ENCODE data around the gene STK36.

STK36 gene

DNA sequence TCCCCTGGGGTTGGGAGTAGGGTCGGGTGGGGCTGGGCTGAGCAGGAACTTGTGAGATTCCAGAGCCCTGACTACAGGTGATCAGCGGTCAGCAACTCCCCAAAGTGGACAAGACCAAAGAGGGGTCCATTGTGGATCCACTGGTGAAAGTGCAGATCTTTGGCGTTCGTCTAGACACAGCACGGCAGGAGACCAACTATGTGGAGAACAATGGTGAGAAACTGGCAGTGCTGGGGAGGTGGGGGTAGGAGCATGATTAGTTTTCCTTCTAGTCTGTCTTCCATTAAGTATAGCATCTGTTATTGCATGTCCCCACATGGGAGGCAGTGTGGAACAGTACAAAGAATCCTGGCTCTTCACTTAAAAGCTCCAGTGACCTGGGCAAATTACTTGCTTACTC lies 36.2 kb upstream of the STK36 start:
- ChIA-PET POLR2A (ENCODE audit: low non-redundant PET) (interaction anchor here (0.8 kb wide), 1 partner anchor 8 kb away, joined by 10 read pairs; no protein-coding TSS in a partner anchor), CTCF (interaction anchor here (0.6 kb wide), 1 partner anchor 18 kb away, joined by 4 read pairs; no protein-coding TSS in a partner anchor)
- TF ChIP-seq, protein P1, sequence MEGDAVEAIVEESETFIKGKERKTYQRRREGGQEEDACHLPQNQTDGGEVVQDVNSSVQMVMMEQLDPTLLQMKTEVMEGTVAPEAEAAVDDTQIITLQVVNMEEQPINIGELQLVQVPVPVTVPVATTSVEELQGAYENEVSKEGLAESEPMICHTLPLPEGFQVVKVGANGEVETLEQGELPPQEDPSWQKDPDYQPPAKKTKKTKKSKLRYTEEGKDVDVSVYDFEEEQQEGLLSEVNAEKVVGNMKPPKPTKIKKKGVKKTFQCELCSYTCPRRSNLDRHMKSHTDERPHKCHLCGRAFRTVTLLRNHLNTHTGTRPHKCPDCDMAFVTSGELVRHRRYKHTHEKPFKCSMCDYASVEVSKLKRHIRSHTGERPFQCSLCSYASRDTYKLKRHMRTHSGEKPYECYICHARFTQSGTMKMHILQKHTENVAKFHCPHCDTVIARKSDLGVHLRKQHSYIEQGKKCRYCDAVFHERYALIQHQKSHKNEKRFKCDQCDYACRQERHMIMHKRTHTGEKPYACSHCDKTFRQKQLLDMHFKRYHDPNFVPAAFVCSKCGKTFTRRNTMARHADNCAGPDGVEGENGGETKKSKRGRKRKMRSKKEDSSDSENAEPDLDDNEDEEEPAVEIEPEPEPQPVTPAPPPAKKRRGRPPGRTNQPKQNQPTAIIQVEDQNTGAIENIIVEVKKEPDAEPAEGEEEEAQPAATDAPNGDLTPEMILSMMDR (conservative IDR thresholded peaks at IDR 0.05; ENCODE audit: low read depth) = no peak
- no peak overlapping the region for H3K27ac ChIP-seq
- no peak for DNase-seq (ENCODE audit: low spot score)

DNA sequence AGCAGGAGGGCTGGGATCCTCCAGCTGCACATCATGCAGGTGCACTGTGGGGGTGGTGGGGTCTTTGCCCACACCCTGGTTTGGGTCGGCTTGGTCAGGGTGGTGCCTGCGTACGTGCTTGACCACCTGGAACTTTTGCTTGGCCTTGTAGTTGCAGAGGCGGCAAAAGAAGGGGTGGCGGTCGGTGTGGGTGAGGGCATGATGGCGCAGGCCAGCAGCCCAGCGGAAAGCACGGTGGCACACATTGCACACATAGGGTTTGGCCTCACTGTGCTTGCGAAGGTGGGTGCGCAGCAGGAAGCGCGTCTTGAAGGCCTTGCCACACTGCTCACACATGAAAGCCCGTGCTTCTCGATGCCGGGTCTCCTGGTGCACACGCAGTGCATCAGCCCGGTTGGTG lies 33.5 kb upstream of the STK36 start:
- TF ChIP-seq, protein P1 (conservative IDR thresholded peaks at IDR 0.05; ENCODE audit: low read depth) = no peak
- no peak for DNase-seq (ENCODE audit: low spot score)
- no peak overlapping the region for H3K27ac ChIP-seq
- ChIA-PET POLR2A (ENCODE audit: low non-redundant PET) (no interaction called here), CTCF (no interaction called here)

DNA sequence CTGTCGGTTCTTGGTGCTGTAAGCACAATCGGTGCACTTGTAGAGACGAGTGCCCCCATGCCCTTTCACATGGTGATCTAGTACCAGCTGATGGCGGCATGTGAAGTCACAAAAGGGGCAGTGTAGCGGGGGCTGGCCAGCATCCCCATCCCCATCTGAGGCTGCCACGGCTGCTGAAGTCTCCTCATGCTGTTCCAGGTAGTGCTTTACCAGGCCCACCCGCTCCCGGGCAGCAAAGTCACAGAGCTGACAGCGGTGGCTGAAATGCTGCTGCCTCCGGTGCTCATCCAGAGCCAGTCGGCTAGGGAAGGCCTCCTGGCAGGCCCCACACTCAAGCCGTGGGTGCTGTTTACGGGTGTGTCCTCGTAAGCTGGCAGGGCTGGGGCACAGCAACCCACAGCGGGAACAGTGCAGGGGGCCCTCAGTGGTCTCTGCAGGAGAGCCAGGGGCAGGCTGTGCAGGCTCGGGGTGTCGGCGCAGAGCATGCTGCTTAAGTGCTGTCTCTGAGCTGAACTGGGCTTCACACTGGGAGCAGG lies 29.7 kb upstream of the STK36 start:
- TF ChIP-seq, protein P1 (conservative IDR thresholded peaks at IDR 0.05; ENCODE audit: low read depth) = no peak
- ChIA-PET POLR2A (ENCODE audit: low non-redundant PET) (no interaction called here), CTCF (no interaction called here)
- DNase-seq (ENCODE audit: low spot score) = no peak
- H3K27ac ChIP-seq = no peak overlapping the region

DNA sequence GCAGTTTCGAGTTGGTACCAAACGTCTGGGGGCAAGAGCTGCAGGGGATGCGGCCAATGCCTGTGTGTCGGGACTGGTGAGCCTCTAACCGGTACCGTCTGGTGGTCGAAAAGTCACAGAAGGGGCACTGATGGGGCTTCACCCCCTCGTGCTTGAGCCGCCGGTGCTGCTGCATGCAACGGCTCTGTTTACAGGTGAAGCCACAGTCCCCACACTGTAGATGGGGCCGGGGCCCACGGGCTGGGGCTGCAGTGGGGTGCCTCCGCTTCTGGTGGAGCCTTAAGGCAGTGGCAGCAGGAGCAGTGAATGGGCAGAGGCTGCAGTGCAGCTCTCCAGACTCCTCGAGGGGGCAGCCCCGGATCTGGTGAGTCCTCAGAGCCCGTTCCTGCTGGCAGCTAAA lies 29.1 kb upstream of the STK36 start:
- peak overlapping the region; percentile 18; the same call in 1 of the 2 replicates for H3K27ac ChIP-seq
- CTCF ChIA-PET = interaction anchor here (0.6 kb wide), 2 partner anchors 79 to 341 kb away, joined by 3 read pairs; no protein-coding TSS in a partner anchor
- TF ChIP-seq, protein P1 (conservative IDR thresholded peaks at IDR 0.05; ENCODE audit: low read depth) = no peak
- POLR2A ChIA-PET (ENCODE audit: low non-redundant PET) = no interaction called here
- DNase-seq (ENCODE audit: low spot score) = no peak

DNA sequence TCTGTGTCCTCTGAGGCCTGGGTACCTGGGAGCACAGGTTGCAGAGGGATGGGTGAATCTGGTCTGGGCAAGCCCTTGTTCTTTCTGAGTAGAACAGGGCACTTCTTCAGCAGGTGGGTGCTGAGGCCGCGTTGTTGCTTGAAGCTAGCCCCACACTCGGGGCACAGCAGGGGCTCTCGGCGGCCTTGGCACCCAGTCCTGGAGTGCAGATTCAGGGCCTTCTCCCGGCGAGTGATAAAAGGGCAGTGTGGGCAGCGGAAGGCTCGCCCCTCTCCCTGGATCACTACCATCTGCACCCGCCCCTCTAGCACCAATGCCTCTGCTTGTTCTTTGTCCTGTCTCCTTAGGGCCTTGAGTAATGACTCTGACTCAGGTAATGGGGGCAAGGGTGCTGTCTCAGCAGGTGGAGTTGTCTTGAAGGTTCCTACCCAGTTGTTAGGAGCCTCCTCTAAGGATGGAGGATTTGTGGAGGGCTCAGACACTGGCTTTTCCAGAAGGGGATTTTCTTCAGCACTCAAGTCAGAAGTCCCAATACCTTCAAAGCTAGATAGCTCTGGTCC lies 28.1 kb upstream of the STK36 start:
- DNase-seq (ENCODE audit: low spot score) = no peak
- CTCF ChIA-PET = interaction anchor here (0.6 kb wide), 1 partner anchor 463 kb away, joined by 3 read pairs; no protein-coding TSS in a partner anchor
- H3K27ac ChIP-seq = peak overlapping the region; percentile 21; the same call in 1 of the 2 replicates
- POLR2A ChIA-PET (ENCODE audit: low non-redundant PET) = interaction anchor here (0.5 kb wide), 1 partner anchor 8 kb away, joined by 10 read pairs; no protein-coding TSS in a partner anchor
- TF ChIP-seq, protein P1 (conservative IDR thresholded peaks at IDR 0.05; ENCODE audit: low read depth) = no peak

DNA sequence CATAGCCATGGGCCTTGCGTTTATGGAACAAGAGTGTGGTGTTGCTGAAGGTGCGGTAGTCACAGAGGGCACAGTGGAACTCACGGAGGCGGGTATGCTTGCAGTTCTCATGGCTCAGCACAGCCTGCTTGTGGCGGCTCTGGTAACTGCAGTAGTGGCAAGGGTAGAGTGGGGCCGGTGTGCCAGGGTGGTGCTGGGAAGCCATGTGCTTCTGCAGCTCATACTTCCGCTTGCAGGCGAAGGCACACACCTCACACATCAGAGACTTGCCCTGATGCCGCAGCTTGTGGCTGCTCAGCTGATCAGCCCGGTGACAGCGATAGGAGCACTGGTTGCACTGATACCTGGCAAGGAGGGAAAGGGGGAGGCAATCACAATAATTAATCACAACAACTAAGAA lies 27.2 kb upstream of the STK36 start:
- peak overlapping the region; percentile 21 for H3K27ac ChIP-seq
- ChIA-PET POLR2A (ENCODE audit: low non-redundant PET) (no interaction called here), CTCF (no interaction called here)
- no peak for DNase-seq (ENCODE audit: low spot score)
- TF ChIP-seq, protein P1 (conservative IDR thresholded peaks at IDR 0.05; ENCODE audit: low read depth) = no peak

Measured in RWPE1 (cell line).